A673 (cell line): Measurements from ENCODE around the gene OPRL1. TPM values are rescaled to one million over a fixed set of nuclear protein-coding genes. Genes with fewer than 3 reads are reported as not detected.

Experiments
- BruUV-seq: library from RNA; stranded (reverse); fragments of 400-500 nt; replicated peaks from 2 replicates; lab custom pipeline; 2021; lab: Mats Ljungman, UMichigan
- CTCF ChIA-PET: fragments of 300-600 bp; sonication (Branson Sonifier 250); formaldehyde crosslinking; loops from one replicate; lab custom pipeline; 2022; ENCODE audit warnings: antibody characterized with exemption; lab: Charles Lee
- POLR2A ChIA-PET: fragments of 300-600 bp; sonication (Branson Sonifier 250); formaldehyde crosslinking; loops from one replicate; lab custom pipeline; 2022; ENCODE audit warnings: antibody characterized with exemption; ENCODE audit not compliant: low non-redundant PET; lab: Charles Lee
- DNase-seq: peaks from one replicate; pipeline ENCODE4 v3.0.0-alpha.2; 2015; ENCODE audit warnings: low spot score
- H3K27ac ChIP-seq: fragments of 200-600 bp; sonication (generic); 2 replicates; pipeline ENCODE4 v1.5.1; 2016; ENCODE audit warnings: mixed run types, low read depth, mild to moderate bottlenecking, mixed read lengths, antibody characterized with exemption, low read length; ENCODE audit not compliant: poor library complexity, severe bottlenecking
- H3K27me3 ChIP-seq: fragments of 200-600 bp; sonication (generic); replicated peaks from 2 replicates; pipeline ENCODE4 v1.6.1; 2017; ENCODE audit warnings: mixed run types, low read depth, mild to moderate bottlenecking, mixed read lengths, antibody characterized with exemption, low read length; ENCODE audit not compliant: insufficient read depth, poor library complexity
- H3K36me3 ChIP-seq: fragments of 200-600 bp; sonication (generic); 2 replicates; pipeline ENCODE4 v1.6.1; 2016; ENCODE audit warnings: mixed run types, mild to moderate bottlenecking, mixed read lengths, antibody characterized with exemption, low read length; ENCODE audit not compliant: insufficient read depth, poor library complexity, severe bottlenecking
- H3K4me1 ChIP-seq: fragments of 200-600 bp; sonication (generic); 2 replicates; pipeline ENCODE4 v1.6.1; 2017; ENCODE audit warnings: mixed run types, mild to moderate bottlenecking, mixed read lengths, antibody characterized with exemption, low read length; ENCODE audit not compliant: insufficient read depth, poor library complexity, severe bottlenecking
- H3K4me3 ChIP-seq: fragments of 200-600 bp; sonication (generic); 2 replicates; pipeline ENCODE4 v1.5.1; 2016; ENCODE audit warnings: low read depth, mixed run types, mild to moderate bottlenecking, mixed read lengths, low read length; ENCODE audit not compliant: poor library complexity, severe bottlenecking
- H3K9me3 ChIP-seq: fragments of 200-600 bp; sonication (generic); 2 replicates; pipeline ENCODE4 v1.6.1; 2016; ENCODE audit warnings: mixed run types, low read depth, mild to moderate bottlenecking, mixed read lengths, antibody characterized with exemption, low read length; ENCODE audit not compliant: poor library complexity, severe bottlenecking
- EZH2 ChIP-seq: fragments of 200-600 bp; sonication (generic); IDR thresholded peaks from 2 replicates; pipeline ENCODE4 v1.6.1; 2017; ENCODE audit warnings: borderline replicate concordance, low read depth, mild to moderate bottlenecking, mixed read lengths, antibody characterized with exemption, low read length; ENCODE audit not compliant: poor library complexity, severe bottlenecking
- intact Hi-C: fragments of 100-400 bp; cut with micrococcal nuclease; formaldehyde crosslinking; loops from one replicate; pipeline ENCODE4 v1.10.0; 2022; ENCODE audit not compliant: unreplicated experiment
- total RNA-seq: library from RNA; stranded (reverse); gene quantifications from 2 replicates; pipeline ENCODE4 v1.2.3, GENCODE V29; 2021
- TF ChIP-seq, protein P1 (sequence below): fragments of 300-800, 200-600 bp; sonication (generic); conservative IDR thresholded peaks from 2 replicates; pipeline ENCODE4 v1.5.1; 2017; ENCODE audit warnings: low read depth, mild to moderate bottlenecking, antibody characterized with exemption, low read length, moderate library complexity, mixed read lengths

Gene OPRL1
- total RNA-seq, 1 experiment from 2014 or later: 0.32 TPM

DNA sequence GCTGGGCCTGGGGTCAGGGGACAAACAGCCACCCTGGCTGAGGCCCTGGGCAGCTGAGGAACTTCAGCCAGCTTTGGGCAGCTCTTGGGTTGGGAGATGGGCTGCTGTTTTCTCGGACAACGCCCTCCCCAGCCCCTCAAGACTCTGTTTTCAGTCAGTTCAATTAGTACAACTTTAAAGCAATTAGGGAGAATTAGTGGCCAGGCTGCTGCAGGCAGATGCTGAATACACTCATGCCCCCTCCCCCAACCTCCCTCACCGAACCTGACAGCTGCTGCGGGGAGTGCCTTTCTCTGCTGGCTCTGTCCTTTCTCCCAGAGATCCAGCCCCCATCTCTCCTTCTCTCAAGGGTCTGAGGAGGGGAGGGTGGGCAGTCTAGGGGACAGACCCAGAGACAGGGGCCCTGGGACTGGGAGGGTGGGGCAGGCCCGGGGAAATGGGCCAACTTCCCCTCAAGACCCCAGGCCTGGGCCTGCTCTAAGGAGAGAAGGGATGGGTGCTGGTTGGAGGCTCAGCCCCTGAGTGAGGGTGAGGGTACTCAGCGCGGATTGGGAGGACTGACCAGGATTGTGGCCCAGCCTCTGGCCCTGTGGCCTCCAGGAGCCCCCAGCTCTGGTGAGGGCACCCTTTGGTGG is 66.5 kb downstream of the OPRL1 start:
- Histone ChIP-seq H3K36me3 (no peaks in the 10 kb centered on the region), H3K4me3 (no peak overlapping the region), H3K4me1 (no peaks in the 10 kb centered on the region), H3K27ac (no peak overlapping the region), H3K9me3 (peaks cover 5% of the 10 kb centered on the region), H3K27me3 (peaks cover 4% of the 10 kb centered on the region)
- CTCF ChIA-PET: no interaction called here
- intact Hi-C loops: no loop called here
- DNase-seq: no peak
- TF ChIP-seq EZH2: no peak
- TF ChIP-seq, protein P1, sequence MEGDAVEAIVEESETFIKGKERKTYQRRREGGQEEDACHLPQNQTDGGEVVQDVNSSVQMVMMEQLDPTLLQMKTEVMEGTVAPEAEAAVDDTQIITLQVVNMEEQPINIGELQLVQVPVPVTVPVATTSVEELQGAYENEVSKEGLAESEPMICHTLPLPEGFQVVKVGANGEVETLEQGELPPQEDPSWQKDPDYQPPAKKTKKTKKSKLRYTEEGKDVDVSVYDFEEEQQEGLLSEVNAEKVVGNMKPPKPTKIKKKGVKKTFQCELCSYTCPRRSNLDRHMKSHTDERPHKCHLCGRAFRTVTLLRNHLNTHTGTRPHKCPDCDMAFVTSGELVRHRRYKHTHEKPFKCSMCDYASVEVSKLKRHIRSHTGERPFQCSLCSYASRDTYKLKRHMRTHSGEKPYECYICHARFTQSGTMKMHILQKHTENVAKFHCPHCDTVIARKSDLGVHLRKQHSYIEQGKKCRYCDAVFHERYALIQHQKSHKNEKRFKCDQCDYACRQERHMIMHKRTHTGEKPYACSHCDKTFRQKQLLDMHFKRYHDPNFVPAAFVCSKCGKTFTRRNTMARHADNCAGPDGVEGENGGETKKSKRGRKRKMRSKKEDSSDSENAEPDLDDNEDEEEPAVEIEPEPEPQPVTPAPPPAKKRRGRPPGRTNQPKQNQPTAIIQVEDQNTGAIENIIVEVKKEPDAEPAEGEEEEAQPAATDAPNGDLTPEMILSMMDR: no peak
- POLR2A ChIA-PET: no interaction called here
- BruUV-seq: no TSS peak

DNA sequence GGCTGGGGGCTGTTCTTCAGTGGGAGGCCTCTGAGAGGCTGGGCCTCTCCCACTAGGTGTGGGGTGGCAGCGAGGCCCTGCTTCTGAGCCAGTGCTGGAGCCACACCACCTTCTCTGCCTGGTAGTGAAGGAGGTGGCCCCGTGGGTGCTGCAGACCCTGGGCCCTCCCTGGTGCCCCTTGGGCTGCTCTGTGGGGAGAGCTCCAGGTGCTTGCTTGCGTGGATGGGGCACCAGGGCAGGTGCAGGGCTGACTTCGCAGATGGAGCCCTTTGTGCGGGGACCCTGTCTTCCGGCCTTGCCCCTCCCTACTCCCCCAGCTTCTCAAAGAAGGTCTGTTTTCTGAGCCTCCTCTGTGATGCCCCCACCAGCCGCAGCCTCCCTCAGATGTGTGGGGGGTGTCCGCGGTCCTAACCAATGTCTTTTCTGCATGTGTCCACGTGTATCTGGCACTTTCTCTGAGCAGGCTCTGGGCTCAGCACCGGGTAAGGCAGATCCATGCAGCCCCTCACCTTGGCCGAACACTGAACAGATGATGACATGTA is 67.1 kb downstream of the OPRL1 start:
- ChIA-PET POLR2A (no interaction called here), CTCF (no interaction called here)
- no peak overlapping the region for H3K27ac ChIP-seq

GRCh38 chr20:64148581-64148980 is 68.7 kb downstream of the OPRL1 start:
- no TSS peak for BruUV-seq
- DNase-seq: no peak
- intact Hi-C loops: no loop called here
- H3K9me3 ChIP-seq: peaks cover 5% of the 10 kb centered on the region
- ChIA-PET POLR2A (no interaction called here), CTCF (no interaction called here)
- no peaks in the 10 kb centered on the region for H3K36me3 ChIP-seq
- TF ChIP-seq EZH2: no peak
- TF ChIP-seq, protein P1: no peak
- H3K27ac ChIP-seq: no peak overlapping the region
- H3K27me3 ChIP-seq: peaks cover 4% of the 10 kb centered on the region
- H3K4me3 ChIP-seq: no peak overlapping the region
- H3K4me1 ChIP-seq: no peaks in the 10 kb centered on the region

More for the DNA sequence above, 67.1 kb downstream of the OPRL1 start:
- BruUV-seq: no TSS peak
- H3K36me3 ChIP-seq: no peaks in the 10 kb centered on the region
- intact Hi-C loops: no loop called here
- peaks cover 4% of the 10 kb centered on the region for H3K27me3 ChIP-seq
- H3K4me1 ChIP-seq: no peaks in the 10 kb centered on the region
- H3K9me3 ChIP-seq: peaks cover 5% of the 10 kb centered on the region
- H3K4me3 ChIP-seq: no peak overlapping the region
- DNase-seq: no peak
- no peak for TF ChIP-seq EZH2
- TF ChIP-seq, protein P1: no peak
